Uterus (tissue), 4 donors: ENCODE measurements around the gene GABRG3. TPM values are rescaled to one million over a fixed set of nuclear protein-coding genes. Genes with fewer than 3 reads are reported as not detected.
"Not testable (repeated sequence)": the region's sequence is repeated elsewhere in the genome, so short reads cannot be mapped to it uniquely, and the experiment has no call there.

Source experiments
- DNase-seq, 2 donors: peaks; one replicate each; pipeline ENCODE4 v3.0.0-alpha.2; 2019 to 2020
- H3K27ac ChIP-seq, 2 donors: fragments of 200-600 bp; sonication (generic); 1 replicate in 1 of 2; 2 replicates in 1 of 2; pipeline ENCODE4 v1.5.1; 2016 to 2018
- H3K27me3 ChIP-seq, 2 donors: fragments of 200-600 bp; sonication (generic); one replicate each; pipeline ENCODE4 v1.5.1; 2018 to 2019; ENCODE audit warnings: control low read depth in 1 of 2
- H3K36me3 ChIP-seq, 2 donors: fragments of 200-600 bp; sonication (generic); one replicate each; pipeline ENCODE4 v1.5.1; 2019; ENCODE audit warnings: control low read depth in 1 of 2
- H3K4me1 ChIP-seq, 2 donors: fragments of 200-600 bp; sonication (generic); one replicate each; pipeline ENCODE4 v1.5.1; 2018 to 2019; ENCODE audit warnings: control low read depth in 1 of 2
- H3K4me3 ChIP-seq, 2 donors: fragments of 200-600 bp; sonication (generic); 1 replicate in 1 of 2; 2 replicates in 1 of 2; pipeline ENCODE4 v1.5.1; 2018 to 2019; ENCODE audit warnings: mild to moderate bottlenecking in 1 of 2
- H3K9me3 ChIP-seq, 2 donors: fragments of 200-600 bp; sonication (generic); one replicate each; pipeline ENCODE4 v1.5.1; 2019; ENCODE audit warnings: control low read depth in 1 of 2
- CTCF ChIP-seq, 4 experiments: fragments of 200-600 bp in 2 of 4; fragments of 450-650 bp in 2 of 4; sonication (generic) in 2 of 4; IDR thresholded peaks; one replicate each; pipeline ENCODE4 v1.5.1; 2016 to 2019; ENCODE audit warnings: antibody characterized with exemption in 4 of 4, mild to moderate bottlenecking in 2 of 4, moderate library complexity in 1 of 4
- POLR2A ChIP-seq, 2 donors: fragments of 450-650 bp; IDR thresholded peaks; one replicate each; pipeline ENCODE4 v1.6.1; 2016; ENCODE audit warnings: antibody characterized with exemption in 2 of 2, mild to moderate bottlenecking in 1 of 2, moderate library complexity in 1 of 2
- intact Hi-C: fragments of 100-400 bp; cut with DNase I; formaldehyde crosslinking; loops from one replicate; pipeline ENCODE4 v1.15.1; 2023; ENCODE audit warnings: low total_unique reads
- total RNA-seq, 4 donors: library from RNA; depleted of rRNA in 3 of 4; stranded (reverse); fragments of >200 nt in 3 of 4; gene quantifications; one replicate each; pipeline versions ENCODE4 v1.1.0 to v1.2.4, GENCODE V29; 2014 to 2023
- donor health status: DM: yes; HTN: yes; CAD: no.

The GABRG3 gene
- total RNA-seq, 4 donors from 2014 or later, result 3.0 TPM; not detected in 3

DNA sequence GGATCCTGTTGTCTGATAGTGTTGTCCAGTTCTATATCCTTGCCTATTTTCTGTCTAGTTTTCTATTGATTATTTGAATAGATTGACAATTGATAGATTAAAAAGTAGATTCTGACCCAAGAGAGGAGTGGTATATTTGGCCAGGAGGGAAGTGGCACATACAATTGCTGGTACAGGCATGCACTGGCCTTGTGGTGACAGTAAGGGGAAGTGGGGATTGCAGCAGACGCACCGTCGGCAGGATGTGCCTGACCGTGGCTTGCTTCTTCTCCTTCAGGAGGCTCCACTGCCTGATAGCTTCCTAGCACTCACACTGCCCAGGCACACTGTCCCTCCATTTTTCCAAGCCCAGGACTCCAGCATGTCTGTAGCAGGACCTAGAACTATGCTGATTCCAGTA, 10.5 kb downstream of the GABRG3 start:
- no peak for DNase-seq
- no peaks in the 10 kb centered on the region for H3K27me3 ChIP-seq
- H3K27ac ChIP-seq, result no peak overlapping the region
- intact Hi-C loops, result no loop called here
- TF ChIP-seq CTCF (IDR thresholded peaks at IDR 0.05) (no peak), POLR2A (IDR thresholded peaks at IDR 0.05) (no peak)
- no peak overlapping the region for H3K4me3 ChIP-seq
- H3K4me1 ChIP-seq, result no peaks in the 10 kb centered on the region
- H3K9me3 ChIP-seq, result no peaks in the 10 kb centered on the region
- H3K36me3 ChIP-seq, result no peaks in the 10 kb centered on the region

DNA sequence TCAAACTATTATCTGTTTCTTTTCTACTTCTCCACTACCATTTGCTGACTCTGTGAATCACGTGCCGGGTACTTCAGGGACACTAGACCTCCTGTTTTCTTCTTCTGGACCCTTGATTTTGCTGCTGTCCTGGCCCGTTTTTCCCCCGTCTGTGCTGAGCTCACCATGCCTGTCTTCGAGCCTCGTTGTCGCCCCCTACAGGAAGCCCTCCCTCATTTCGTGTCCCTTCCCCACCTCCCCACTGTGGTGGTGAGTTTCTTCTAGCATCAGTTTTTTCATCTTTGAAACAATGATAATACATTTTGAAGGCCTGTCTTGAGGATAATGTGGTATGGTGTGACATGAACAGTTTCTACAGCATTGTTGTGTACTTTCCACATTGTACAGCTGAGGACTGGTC, 12.8 kb downstream of the GABRG3 start:
- no peak overlapping the region for H3K27ac ChIP-seq
- H3K4me3 ChIP-seq, result no peak overlapping the region
- no peaks in the 10 kb centered on the region for H3K36me3 ChIP-seq
- no peaks in the 10 kb centered on the region for H3K4me1 ChIP-seq
- no peak for DNase-seq
- intact Hi-C loops, result no loop called here
- no peak for TF ChIP-seq CTCF (IDR thresholded peaks at IDR 0.05)
- no peak for TF ChIP-seq POLR2A (IDR thresholded peaks at IDR 0.05)
- H3K9me3 ChIP-seq, result no peaks in the 10 kb centered on the region
- no peaks in the 10 kb centered on the region for H3K27me3 ChIP-seq

- no peak for TF ChIP-seq POLR2A (IDR thresholded peaks at IDR 0.05)
- TF ChIP-seq CTCF (IDR thresholded peaks at IDR 0.05), result no peak
- no peak overlapping the region for H3K27ac ChIP-seq
- intact Hi-C loops, result no loop called here
Observed at GRCh38 chr15:26985050-26985449, 14.1 kb downstream of the GABRG3 start.

DNA sequence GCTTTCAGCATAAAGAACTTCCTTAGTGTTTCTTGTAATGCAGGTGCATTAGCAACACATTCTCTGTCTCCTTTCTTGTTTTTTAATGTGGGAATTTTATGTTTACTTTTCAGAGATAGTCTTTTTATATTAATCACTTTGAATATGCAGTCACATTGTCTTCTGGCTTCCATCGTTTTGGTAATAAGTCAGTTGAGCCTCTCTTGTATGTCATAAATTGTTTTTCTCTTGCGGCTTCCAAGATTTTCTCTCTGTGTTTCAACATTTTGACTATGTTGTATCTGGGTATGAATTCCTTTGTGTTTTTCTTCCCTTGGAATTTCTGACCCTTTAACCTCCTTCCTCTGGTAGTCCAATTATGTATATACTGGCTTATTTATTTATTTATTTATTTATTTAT, 25.3 kb downstream of the GABRG3 start:
- no peak for DNase-seq
- Histone ChIP-seq H3K27ac (no peak overlapping the region), H3K27me3 (no peaks in the 10 kb centered on the region), H3K4me3 (no peak overlapping the region), H3K4me1 (no peaks in the 10 kb centered on the region), H3K9me3 (no peaks in the 10 kb centered on the region), H3K36me3 (no peaks in the 10 kb centered on the region)
- intact Hi-C loops, result no loop called here
- TF ChIP-seq CTCF (IDR thresholded peaks at IDR 0.05) (no peak), POLR2A (IDR thresholded peaks at IDR 0.05) (no peak)

More at GRCh38 chr15:26985050-26985449, 14.1 kb downstream of the GABRG3 start:
- Histone ChIP-seq H3K36me3 (no peaks in the 10 kb centered on the region), H3K4me1 (no peaks in the 10 kb centered on the region), H3K9me3 (no peaks in the 10 kb centered on the region), H3K4me3 (no peak overlapping the region), H3K27me3 (no peaks in the 10 kb centered on the region)
- no peak for DNase-seq

DNA sequence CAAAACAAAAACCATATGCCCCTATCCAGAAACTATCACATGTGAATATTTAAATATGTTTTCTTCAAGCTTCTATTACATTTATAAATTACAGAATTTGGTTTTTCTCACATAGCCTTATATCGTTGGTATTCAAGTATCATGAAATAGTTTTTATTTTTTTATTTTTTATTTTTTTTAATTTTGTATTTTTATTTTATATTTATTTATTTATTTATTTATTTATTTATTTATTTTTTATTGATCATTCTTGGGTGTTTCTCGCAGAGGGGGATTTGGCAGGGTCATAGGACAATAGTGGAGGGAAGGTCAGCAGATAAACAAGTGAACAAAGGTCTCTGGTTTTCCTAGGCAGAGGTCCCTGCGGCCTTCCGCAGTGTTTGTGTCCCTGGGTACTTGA, 32.0 kb downstream of the GABRG3 start:
- intact Hi-C loops, H3K9me3 ChIP-seq, DNase-seq, H3K4me3 ChIP-seq, H3K27me3 ChIP-seq, H3K27ac ChIP-seq, H3K36me3 ChIP-seq, H3K4me1 ChIP-seq: not testable (repeated sequence)

- H3K27ac ChIP-seq, H3K4me3 ChIP-seq, H3K4me1 ChIP-seq, intact Hi-C loops, H3K36me3 ChIP-seq, DNase-seq, H3K9me3 ChIP-seq, H3K27me3 ChIP-seq: not testable (repeated sequence)
Observed at GRCh38 chr15:27004226-27004625, 33.2 kb downstream of the GABRG3 start.
